DOHH2 (cell line): ENCODE measurements around the gene IQSEC3.

Experiments
- H3F3A ChIP-seq: fragments of 200-600 bp; sonication (generic), shearing (Covaris generic); 2 replicates; pipeline ENCODE4 v1.6.0; 2016; ENCODE audit warnings: antibody characterized with exemption, mild to moderate bottlenecking; ENCODE audit not compliant: control insufficient read depth, insufficient read depth
- H3K27ac ChIP-seq: fragments of 200-600 bp; sonication (generic); 2 replicates; pipeline ENCODE4 v1.5.1; 2014; ENCODE audit warnings: low read depth, mild to moderate bottlenecking, low read length, moderate library complexity
- H3K27me3 ChIP-seq: fragments of 200-600 bp; sonication (generic); 2 replicates; pipeline ENCODE4 v1.6.1; 2014; ENCODE audit warnings: mild to moderate bottlenecking, low read length, mixed read lengths; ENCODE audit not compliant: control insufficient read depth
- H3K36me3 ChIP-seq: fragments of 200-600 bp; sonication (generic); 2 replicates; pipeline ENCODE4 v1.6.1; 2014; ENCODE audit warnings: mild to moderate bottlenecking, low read length, moderate library complexity, mixed read lengths; ENCODE audit not compliant: control insufficient read depth
- H3K4me1 ChIP-seq: fragments of 200-600 bp; sonication (generic); 2 replicates; pipeline ENCODE4 v1.6.1; 2014; ENCODE audit warnings: mild to moderate bottlenecking, low read length, mixed read lengths; ENCODE audit not compliant: control insufficient read depth
- H3K4me2 ChIP-seq: fragments of 200-600 bp; sonication (generic); 2 replicates; pipeline ENCODE4 v1.6.0; 2014; ENCODE audit warnings: mild to moderate bottlenecking, low read length, moderate library complexity
- H3K4me3 ChIP-seq: fragments of 200-600 bp; sonication (generic); 2 replicates; pipeline ENCODE4 v1.5.1; 2014; ENCODE audit warnings: mild to moderate bottlenecking, low read length, mixed read lengths
- H3K79me2 ChIP-seq: fragments of 200-600 bp; sonication (generic); 2 replicates; pipeline ENCODE4 v1.6.1; 2014; ENCODE audit warnings: mild to moderate bottlenecking, low read length, mixed read lengths; ENCODE audit not compliant: control insufficient read depth
- H3K9me2 ChIP-seq: fragments of 200-600 bp; sonication (generic); replicated peaks from 2 replicates; pipeline ENCODE4 v1.6.1; 2014; ENCODE audit warnings: mild to moderate bottlenecking, low read length, mixed read lengths; ENCODE audit not compliant: control insufficient read depth
- H3K9me3 ChIP-seq: fragments of 200-600 bp; sonication (generic); 2 replicates; pipeline ENCODE4 v1.6.1; 2014; ENCODE audit warnings: antibody characterized with exemption, low read length, mixed read lengths; ENCODE audit not compliant: control insufficient read depth, insufficient read depth
- H4K20me1 ChIP-seq: fragments of 200-600 bp; sonication (generic); 2 replicates; pipeline ENCODE4 v1.6.0; 2014; ENCODE audit warnings: low read depth, mild to moderate bottlenecking, antibody characterized with exemption, low read length, moderate library complexity; ENCODE audit not compliant: control insufficient read depth, insufficient read depth
- CTCF ChIP-seq: fragments of 200-600 bp; sonication (generic); IDR thresholded peaks from one replicate; pipeline ENCODE4 v1.5.1; 2014; ENCODE audit warnings: antibody characterized with exemption, mild to moderate bottlenecking, low read depth, low read length; ENCODE audit not compliant: poor library complexity, severe bottlenecking
- EZH2phosphoT487 ChIP-seq: fragments of 200-600 bp; sonication (generic); IDR thresholded peaks from 2 replicates; pipeline ENCODE4 v1.6.1; 2017; ENCODE audit warnings: borderline replicate concordance, mild to moderate bottlenecking, antibody characterized with exemption, low read length, moderate library complexity, mixed read lengths

IQSEC3 gene

GRCh38 chr12:224330-224729, 157.8 kb downstream of the IQSEC3 start:
- H3K27me3 ChIP-seq: 0 out of 2 replicates have a peak, but pooled peaks cover 5% of the 10 kb centered on the region
- H3K4me3 ChIP-seq: no peak overlapping the region
- no peaks in the 10 kb centered on the region; the same call in 1 of the 2 replicates for H3K4me1 ChIP-seq
- H3K9me3 ChIP-seq: no peaks in the 10 kb centered on the region
- no peak overlapping the region for H3K4me2 ChIP-seq
- no peak overlapping the region for H3K27ac ChIP-seq
- H3K9me2 ChIP-seq: no peaks in the 10 kb centered on the region
- no peaks in the 10 kb centered on the region for H3K36me3 ChIP-seq
- no peaks in the 10 kb centered on the region; the same call in 1 of the 2 replicates for H4K20me1 ChIP-seq
- TF ChIP-seq CTCF: no peak
- TF ChIP-seq EZH2phosphoT487: no peak
- H3F3A ChIP-seq: no peaks in the 10 kb centered on the region
- H3K79me2 ChIP-seq: no peaks in the 10 kb centered on the region

GRCh38 chr12:225012-225411, 158.4 kb downstream of the IQSEC3 start:
- H3K79me2 ChIP-seq: no peaks in the 10 kb centered on the region
- H3K4me3 ChIP-seq: no peak overlapping the region
- no peaks in the 10 kb centered on the region; the same call in 1 of the 2 replicates for H3K4me1 ChIP-seq
- H3K9me3 ChIP-seq: no peaks in the 10 kb centered on the region
- H3K36me3 ChIP-seq: no peaks in the 10 kb centered on the region
- no peaks in the 10 kb centered on the region for H3F3A ChIP-seq
- H4K20me1 ChIP-seq: no peaks in the 10 kb centered on the region; the same call in 1 of the 2 replicates
- TF ChIP-seq EZH2phosphoT487 (no peak), CTCF (no peak)
- no peaks in the 10 kb centered on the region for H3K9me2 ChIP-seq
- H3K27me3 ChIP-seq: 0 out of 2 replicates have a peak, but pooled peaks cover 5% of the 10 kb centered on the region
- no peak overlapping the region for H3K27ac ChIP-seq
- H3K4me2 ChIP-seq: no peak overlapping the region

- Histone ChIP-seq H3K9me3 (no peaks in the 10 kb centered on the region), H4K20me1 (no peaks in the 10 kb centered on the region; the same call in 1 of the 2 replicates), H3K4me2 (no peak overlapping the region), H3K36me3 (no peaks in the 10 kb centered on the region), H3K9me2 (no peaks in the 10 kb centered on the region), H3K79me2 (no peaks in the 10 kb centered on the region), H3K27me3 (0 out of 2 replicates have a peak, but pooled peaks cover 5% of the 10 kb centered on the region), H3K4me1 (no peaks in the 10 kb centered on the region), H3F3A (no peaks in the 10 kb centered on the region), H3K4me3 (no peak overlapping the region), H3K27ac (no peak overlapping the region)
- TF ChIP-seq CTCF (no peak), EZH2phosphoT487 (no peak)
Measured at GRCh38 chr12:226401-226800, 159.8 kb downstream of the IQSEC3 start.
